MM.1S (cell line): ENCODE measurements around the gene PPP1R15A.
"Not testable (repeated sequence)": the region's sequence is repeated elsewhere in the genome, so short reads cannot be mapped to it uniquely, and the experiment has no call there.

Source experiments
- DNase-seq: peaks from one replicate; pipeline ENCODE4 v3.0.0-alpha.2; 2015
- H2AFZ ChIP-seq: fragments of 300-600 bp; sonication (generic); 2 replicates; pipeline ENCODE4 v1.6.0; 2016; ENCODE audit warnings: antibody characterized with exemption, low read length
- H3F3A ChIP-seq: fragments of 300-600 bp; sonication (generic); 2 replicates; pipeline ENCODE4 v1.6.1; 2016; ENCODE audit warnings: mild to moderate bottlenecking, antibody characterized with exemption, low read length, moderate library complexity, mixed read lengths; ENCODE audit not compliant: insufficient read depth
- H3K27ac ChIP-seq: fragments of 300-600 bp; sonication (generic); 2 replicates; pipeline ENCODE4 v1.5.1; 2016; ENCODE audit warnings: mild to moderate bottlenecking, low read length
- H3K27me3 ChIP-seq: fragments of 300-600 bp; sonication (generic); replicated peaks from 2 replicates; pipeline ENCODE4 v1.6.0; 2016; ENCODE audit warnings: low read length; ENCODE audit not compliant: insufficient read depth
- H3K36me3 ChIP-seq: fragments of 300-600 bp; sonication (generic); replicated peaks from 2 replicates; pipeline ENCODE4 v1.6.1; 2016; ENCODE audit warnings: mild to moderate bottlenecking, low read length, mixed read lengths; ENCODE audit not compliant: insufficient read depth
- H3K4me1 ChIP-seq: fragments of 300-600 bp; sonication (generic); 2 replicates; pipeline ENCODE4 v1.6.1; 2016; ENCODE audit warnings: low read length, mixed read lengths
- H3K4me2 ChIP-seq: fragments of 300-600 bp; sonication (generic); 2 replicates; pipeline ENCODE4 v1.6.0; 2016; ENCODE audit warnings: low read depth, low read length
- H3K4me3 ChIP-seq: fragments of 300-600 bp; sonication (generic); 2 replicates; pipeline ENCODE4 v1.5.1; 2016; ENCODE audit warnings: low read length, mixed read lengths
- H3K79me2 ChIP-seq: fragments of 300-600 bp; sonication (generic); 2 replicates; pipeline ENCODE4 v1.6.1; 2016; ENCODE audit warnings: mixed run types, low read length, mixed read lengths
- H3K9ac ChIP-seq: fragments of 300-600 bp; sonication (generic); 2 replicates; pipeline ENCODE4 v1.6.1; 2016; ENCODE audit warnings: low read length, mixed read lengths
- H3K9me2 ChIP-seq: fragments of 300-600 bp; sonication (generic); replicated peaks from 2 replicates; pipeline ENCODE4 v1.6.1; 2016; ENCODE audit warnings: mild to moderate bottlenecking, low read length, mixed read lengths; ENCODE audit not compliant: insufficient read depth
- H3K9me3 ChIP-seq: fragments of 300-600 bp; sonication (generic); replicated peaks from 2 replicates; pipeline ENCODE4 v1.6.1; 2016; ENCODE audit warnings: mild to moderate bottlenecking, low read length, mixed read lengths; ENCODE audit not compliant: insufficient read depth
- H4K20me1 ChIP-seq: fragments of 300-600 bp; sonication (generic); 2 replicates; pipeline ENCODE4 v1.6.1; 2016; ENCODE audit warnings: mild to moderate bottlenecking, low read length, moderate library complexity, mixed read lengths; ENCODE audit not compliant: insufficient read depth
- CTCF ChIP-seq: fragments of 300-600 bp; sonication (generic); IDR thresholded peaks from 2 replicates; pipeline ENCODE4 v1.5.1; 2016; ENCODE audit warnings: antibody characterized with exemption, low read length, mixed read lengths
- EZH2 ChIP-seq: fragments of 300-600 bp; sonication (generic); optimal IDR thresholded peaks from 2 replicates; pipeline ENCODE3; 2017; ENCODE audit warnings: low read depth, mild to moderate bottlenecking, antibody characterized with exemption, low read length, mixed read lengths
- EZH2phosphoT487 ChIP-seq: fragments of 300-600 bp; sonication (generic); IDR thresholded peaks from 2 replicates; pipeline ENCODE4 v1.6.1; 2018; ENCODE audit warnings: antibody characterized with exemption, low read length

The PPP1R15A gene

DNA sequence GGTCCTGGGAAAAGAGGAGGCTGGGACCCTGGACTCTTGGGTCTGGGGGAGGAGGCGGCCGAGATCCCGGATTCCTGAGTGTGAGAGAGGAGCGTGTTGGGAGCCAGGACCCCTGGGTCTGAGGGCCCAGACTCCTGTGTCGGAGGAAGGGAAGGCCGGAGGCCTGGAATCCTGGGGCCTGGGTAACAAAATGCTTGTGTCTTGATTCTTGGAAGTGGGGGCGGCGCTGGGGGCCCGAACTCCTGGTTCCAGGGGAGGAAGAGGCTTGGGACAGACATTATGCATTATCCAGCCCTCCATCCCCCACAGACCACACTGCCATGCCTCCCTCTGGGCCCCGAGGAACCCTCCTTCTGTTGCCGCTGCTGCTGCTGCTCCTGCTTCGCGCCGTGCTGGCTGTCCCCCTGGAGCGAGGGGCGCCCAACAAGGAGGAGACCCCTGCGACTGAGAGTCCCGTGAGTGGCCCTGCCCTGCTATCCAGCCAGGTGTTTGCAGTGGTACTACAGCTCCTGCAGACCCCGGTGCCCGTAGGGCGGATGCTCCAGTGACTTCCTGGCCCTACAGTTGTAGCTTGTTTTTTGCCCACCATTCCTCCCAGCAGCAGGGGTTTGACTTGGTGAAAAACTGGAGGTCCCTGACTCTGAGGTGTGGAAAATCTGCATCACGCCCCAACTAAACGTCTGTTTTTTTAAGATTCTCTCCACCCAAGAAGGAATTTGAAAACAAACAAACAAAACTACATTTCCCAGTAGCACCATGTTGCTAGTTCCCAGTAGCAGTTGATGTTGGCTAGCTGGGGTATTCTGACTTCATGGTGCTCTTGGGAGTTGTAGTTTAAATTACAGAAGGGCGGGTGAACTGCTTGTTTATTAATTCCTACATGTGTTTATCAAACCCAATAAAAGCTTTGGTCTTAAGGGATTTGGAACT lies 28.5 kb downstream of the PPP1R15A start:
- Histone ChIP-seq H3K27ac (peak overlapping the region; percentile 10; the same call in 1 of the 2 replicates), H4K20me1 (no peaks in the 10 kb centered on the region), H3K27me3 (no peaks in the 10 kb centered on the region), H3K9me2 (no peaks in the 10 kb centered on the region), H3K4me1 (no peaks in the 10 kb centered on the region), H3F3A (peaks cover 7% of the 10 kb centered on the region), H3K79me2 (peaks cover 24% of the 10 kb centered on the region), H3K4me2 (peak overlapping the region; percentile 86), H3K9ac (peak overlapping the region; percentile 73), H3K36me3 (no peaks in the 10 kb centered on the region), H3K4me3 (peak overlapping the region; percentile 85), H2AFZ (peak overlapping the region; percentile 38), H3K9me3 (no peaks in the 10 kb centered on the region)
- DNase-seq, result peak; percentile 40
- no peak for TF ChIP-seq EZH2

DNA sequence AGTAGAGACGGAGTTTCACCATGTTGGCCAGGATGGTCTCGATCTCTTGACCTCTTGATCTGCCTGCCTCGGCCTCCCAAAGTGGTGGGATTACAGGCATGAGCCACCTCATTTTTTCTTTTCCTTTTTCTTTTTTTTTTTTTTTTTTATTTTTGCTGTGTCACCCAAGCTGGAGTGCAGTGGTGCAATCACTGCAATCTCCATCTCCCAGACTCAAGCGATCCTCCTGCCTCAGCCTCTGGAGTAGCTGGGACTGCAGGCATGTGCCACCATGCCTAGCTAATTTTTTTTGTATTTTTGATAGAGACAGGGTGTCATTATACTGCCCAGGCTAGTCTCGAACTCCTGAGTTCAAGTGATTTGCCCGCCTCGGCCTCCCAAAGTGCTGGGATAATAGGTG lies 30.1 kb downstream of the PPP1R15A start:
- not testable (repeated sequence) for H3K4me3 ChIP-seq, H4K20me1 ChIP-seq, H3K36me3 ChIP-seq, H3F3A ChIP-seq, H3K9me2 ChIP-seq, DNase-seq, H3K27ac ChIP-seq, H3K9me3 ChIP-seq, H3K27me3 ChIP-seq, H3K4me2 ChIP-seq, H3K9ac ChIP-seq, H3K4me1 ChIP-seq, H2AFZ ChIP-seq
- peaks cover 24% of the 10 kb centered on the region for H3K79me2 ChIP-seq

GRCh38 chr19:48903788-48904187 lies 31.6 kb downstream of the PPP1R15A start:
- DNase-seq, H3K36me3 ChIP-seq, H4K20me1 ChIP-seq: not testable (repeated sequence)

GRCh38 chr19:48905664-48906063 lies 33.4 kb downstream of the PPP1R15A start:
- no peak overlapping the region for H2AFZ ChIP-seq
- no peak overlapping the region for H3K27ac ChIP-seq
- no peaks in the 10 kb centered on the region for H4K20me1 ChIP-seq
- H3K36me3 ChIP-seq, result no peaks in the 10 kb centered on the region
- TF ChIP-seq EZH2 (no peak), CTCF (no peak), EZH2phosphoT487 (no peak)
- no peak overlapping the region for H3K4me3 ChIP-seq
- no peaks in the 10 kb centered on the region for H3K4me1 ChIP-seq
- no peaks in the 10 kb centered on the region for H3F3A ChIP-seq
- no peaks in the 10 kb centered on the region for H3K9me3 ChIP-seq
- H3K79me2 ChIP-seq, result peaks cover 19% of the 10 kb centered on the region
- DNase-seq, result no peak
- H3K27me3 ChIP-seq, result no peaks in the 10 kb centered on the region
- H3K9ac ChIP-seq, result no peak overlapping the region
- H3K4me2 ChIP-seq, result no peak overlapping the region
- H3K9me2 ChIP-seq, result no peaks in the 10 kb centered on the region

More at GRCh38 chr19:48903788-48904187, 31.6 kb downstream of the PPP1R15A start:
- not testable (repeated sequence) for H2AFZ ChIP-seq, H3K4me2 ChIP-seq, H3K4me1 ChIP-seq, H3K27ac ChIP-seq, H3K9ac ChIP-seq, H3K4me3 ChIP-seq, H3K9me2 ChIP-seq, H3K27me3 ChIP-seq, H3K9me3 ChIP-seq, H3F3A ChIP-seq
- peaks cover 24% of the 10 kb centered on the region for H3K79me2 ChIP-seq
